ENCODE results near the gene IL23A.
A peak's percentile ranks its signal among the peaks of the same experiment; 100 is the strongest.
"Not testable (repeated sequence)": the region's sequence is repeated elsewhere in the genome, so short reads cannot be mapped to it uniquely, and the experiment has no call there.

The IL23A gene

DNA sequence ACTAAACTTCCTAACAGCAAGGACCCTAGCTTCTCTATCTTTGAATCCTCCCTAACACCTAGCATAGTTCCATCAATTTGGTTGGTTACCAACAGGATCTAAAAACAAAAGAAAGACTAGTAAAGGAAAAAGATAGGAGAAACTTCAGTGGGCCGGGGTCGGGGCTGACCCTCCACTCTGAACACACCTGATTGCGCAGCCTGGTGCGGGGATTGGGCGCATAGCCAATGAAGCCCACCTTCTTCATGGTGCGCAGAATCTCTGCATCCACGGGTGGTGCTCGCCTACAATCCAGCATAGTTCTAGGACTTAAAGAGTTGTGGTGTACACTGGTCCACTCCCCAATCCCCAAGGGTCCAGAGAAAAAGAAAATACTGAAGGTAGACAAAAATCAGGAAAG lies 12.6 kb upstream of the IL23A start:
- no peak for DNase-seq (ENCODE audit: low spot score)

GRCh38 chr12:56326533-56326932 lies 12.2 kb upstream of the IL23A start:
- DNase-seq (ENCODE audit: low spot score) = peak; percentile 45

DNA sequence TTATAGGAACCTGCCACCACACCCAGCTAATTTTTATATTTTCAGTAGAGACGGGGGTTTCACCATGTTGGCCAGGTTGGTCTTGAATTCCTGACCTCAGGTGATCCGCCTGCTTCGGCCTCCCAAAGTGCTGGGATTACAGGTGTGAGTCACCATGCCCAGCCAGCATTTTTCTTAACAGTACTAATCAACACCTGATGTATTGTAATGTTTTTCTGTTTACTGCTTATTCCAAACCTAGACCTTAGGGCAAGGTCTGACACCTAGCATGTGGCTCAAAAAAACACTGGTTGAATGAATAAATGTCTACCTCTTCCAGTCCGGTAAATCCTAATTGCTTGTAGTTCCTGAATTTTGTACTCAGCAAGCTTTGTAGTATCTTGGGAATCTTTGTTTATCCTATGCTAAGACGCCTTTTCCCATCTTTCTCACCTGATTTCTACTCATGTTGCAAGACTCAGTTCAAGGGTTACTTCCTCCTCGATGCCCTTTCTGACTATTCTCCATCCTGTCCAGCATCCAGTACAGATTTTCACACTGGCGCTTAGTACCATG lies 7.7 kb upstream of the IL23A start:
- no peak for DNase-seq (ENCODE audit: low spot score)

- DNase-seq (ENCODE audit: low spot score) = no peak
Measured at GRCh38 chr12:56332512-56333196, 6.0 kb upstream of the IL23A start.

DNA sequence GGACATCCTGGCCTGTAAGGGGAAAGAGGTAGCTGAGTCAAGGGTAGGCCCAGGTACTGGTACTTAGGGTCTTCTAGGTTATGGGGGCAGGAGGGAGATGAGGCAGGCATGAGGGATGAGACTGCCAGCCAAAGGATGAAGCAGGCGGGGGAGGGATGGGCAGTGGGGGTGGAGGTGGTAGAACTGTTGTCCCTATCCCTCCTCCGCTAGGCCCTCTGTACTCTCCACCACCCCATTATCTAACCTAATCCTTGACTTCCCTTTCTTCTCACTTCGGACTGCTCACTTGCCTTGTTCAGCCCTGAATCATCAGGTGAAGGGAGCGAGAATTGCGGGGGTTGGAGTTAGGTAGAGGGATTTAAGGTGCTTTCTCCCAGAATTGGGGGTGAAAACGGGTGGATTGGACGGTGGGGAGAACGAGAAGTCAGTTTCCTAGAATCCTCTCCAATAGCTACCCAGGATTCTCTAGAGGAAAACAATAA lies 5.4 kb upstream of the IL23A start:
- DNase-seq (ENCODE audit: low spot score) = peak; percentile 47

DNA sequence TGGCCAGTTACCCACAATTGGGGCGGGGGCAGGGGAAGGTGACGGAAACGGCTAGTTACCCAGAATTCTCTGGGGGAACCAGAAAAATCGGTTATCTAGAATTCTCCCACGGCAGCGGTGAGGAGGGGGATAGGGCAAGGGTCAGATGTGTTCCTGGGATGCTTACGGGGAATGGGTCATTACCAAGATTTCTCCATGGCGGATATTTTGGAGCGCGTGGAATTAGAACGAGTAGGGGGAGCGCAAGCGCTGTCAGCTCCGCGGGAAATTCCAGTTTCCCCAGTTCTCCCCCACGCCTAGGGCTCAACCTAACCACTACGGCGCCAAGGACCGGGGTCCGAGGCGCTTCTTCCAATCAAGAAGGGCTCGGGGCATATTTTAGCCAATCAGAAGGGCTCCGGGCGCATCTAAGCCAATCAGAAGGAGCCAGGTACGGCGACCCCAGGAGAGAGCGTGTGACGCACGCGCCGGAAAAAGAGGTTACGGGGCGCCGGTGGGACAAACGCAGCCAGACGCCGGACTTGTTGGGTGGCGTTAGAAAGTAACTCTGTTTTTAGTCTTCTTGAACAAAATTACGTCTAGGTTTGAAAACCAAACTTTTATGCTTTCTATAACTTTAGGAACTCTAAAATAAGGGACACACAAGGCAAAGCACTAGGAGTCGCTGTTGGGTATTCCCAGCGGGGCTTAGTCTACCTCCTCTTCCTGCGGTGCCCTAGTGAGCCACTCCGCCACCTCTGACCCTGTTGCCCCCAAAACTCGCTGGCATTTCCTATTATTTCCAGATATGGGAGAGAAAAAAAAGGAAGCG lies 4.8 kb upstream of the IL23A start, which contains the start of gene PAN2:
TSS of gene PAN2 (minus strand) at position 322 of the 811 bp plus-strand sequence. CDS start 906 bp downstream, outside the sequence.
- DNase-seq (ENCODE audit: low spot score) = peak; percentile 98

GRCh38 chr12:56334490-56334793 lies 4.2 kb upstream of the IL23A start:
- no peak for DNase-seq (ENCODE audit: low spot score)

DNA sequence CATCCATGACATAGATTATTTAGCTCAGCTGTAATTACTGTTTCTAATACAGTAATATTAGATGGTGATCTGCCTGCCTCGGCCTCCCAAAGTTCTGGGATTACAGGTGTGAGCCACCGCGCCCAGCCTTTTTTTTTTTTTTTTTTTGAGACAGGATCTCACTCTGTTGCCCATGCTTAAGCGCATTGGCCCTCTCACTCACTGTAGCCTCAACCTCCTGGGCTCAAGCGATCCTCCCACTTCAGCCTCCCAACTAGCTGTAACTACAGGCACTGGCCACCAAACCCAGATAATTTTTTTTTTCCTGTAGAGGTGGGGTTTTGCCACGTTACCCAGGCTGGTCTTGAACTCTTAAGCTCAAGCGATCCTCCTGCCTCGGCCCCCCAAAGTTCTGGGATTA lies 3.2 kb upstream of the IL23A start:
- DNase-seq (ENCODE audit: low spot score) = not testable (repeated sequence)

DNA sequence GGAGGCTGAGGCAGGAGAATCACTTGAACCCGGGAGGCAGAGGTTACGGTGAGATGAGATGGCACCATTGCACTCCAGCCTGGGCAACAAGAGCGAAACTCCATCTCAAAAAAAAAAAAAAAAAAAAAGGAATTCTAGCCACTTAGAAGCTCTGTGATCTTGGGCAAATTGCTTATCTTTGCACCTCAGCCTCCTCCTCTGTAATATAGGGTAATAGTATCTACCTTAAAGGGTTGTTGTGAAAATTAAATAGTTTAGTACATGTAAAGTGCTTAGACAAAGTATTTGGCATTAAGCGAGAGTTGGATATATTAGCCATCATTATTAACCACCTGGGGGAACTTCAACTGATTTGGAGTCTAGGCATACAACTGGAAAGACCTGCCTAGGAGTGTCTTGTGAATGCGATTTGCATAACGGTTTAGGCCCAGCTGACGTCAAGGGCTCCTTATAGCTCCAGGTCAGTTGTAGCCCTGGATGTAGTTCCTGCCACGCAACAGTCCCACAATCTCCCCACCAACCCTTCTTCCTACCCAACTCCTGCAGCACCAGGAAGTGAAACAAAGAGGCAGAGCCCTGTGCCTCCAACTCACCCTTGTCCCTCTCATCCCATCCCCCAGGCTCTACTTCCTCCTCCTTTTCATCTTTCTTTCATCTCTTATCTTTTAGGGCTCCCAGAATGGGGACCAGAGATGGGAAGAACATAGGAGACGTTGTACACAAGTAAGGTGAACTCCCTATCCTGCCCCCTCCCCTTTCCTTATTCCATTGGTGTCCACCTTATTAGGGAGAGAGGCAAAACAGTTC lies 2.1 kb upstream of the IL23A start:
- DNase-seq (ENCODE audit: low spot score) = no peak

- DNase-seq (ENCODE audit: low spot score) = no peak
Measured at GRCh38 chr12:56337753-56338251, 882 bp upstream of the IL23A start.

DNA sequence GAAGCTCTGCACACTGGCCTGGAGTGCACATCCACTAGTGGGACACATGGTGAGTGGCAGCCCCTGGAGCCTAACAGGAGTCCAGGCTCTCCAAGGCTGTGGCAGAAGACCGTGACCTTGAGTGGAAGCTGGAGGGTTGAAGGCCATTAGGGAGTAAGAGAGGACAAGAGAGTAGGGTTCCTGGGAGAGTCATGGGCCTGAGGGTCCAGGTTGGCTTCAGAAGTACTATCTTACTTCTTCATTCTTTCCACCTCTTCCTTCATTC lies 406 bp downstream of the IL23A start:
- no peak for DNase-seq (ENCODE audit: low spot score)

- no peak for DNase-seq (ENCODE audit: low spot score)
Measured at GRCh38 chr12:56341616-56342015, 2.9 kb downstream of the IL23A start.

GRCh38 chr12:56342290-56342689 lies 3.6 kb downstream of the IL23A start:
- not testable (repeated sequence) for DNase-seq (ENCODE audit: low spot score)

DNA sequence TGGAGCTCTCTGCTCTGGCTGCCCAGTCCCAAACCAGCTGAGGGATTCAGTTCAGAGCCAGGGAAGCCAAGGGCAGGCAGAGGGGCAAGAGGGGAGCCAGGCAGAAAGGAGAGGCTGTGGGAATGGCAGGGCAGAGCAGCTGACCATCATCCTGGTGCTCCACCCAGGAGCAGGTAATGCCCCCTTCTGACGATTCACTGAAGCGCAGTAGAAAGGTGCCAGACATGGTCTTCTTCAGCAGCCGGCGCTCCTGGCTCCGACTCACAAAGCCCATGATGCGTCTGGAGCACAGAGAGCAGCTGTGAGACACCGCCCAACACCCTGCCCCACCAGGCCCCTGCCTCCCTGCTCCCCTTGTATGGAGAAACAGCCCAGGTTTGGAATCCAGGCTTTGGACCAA lies 8.0 kb downstream of the IL23A start:
- DNase-seq (ENCODE audit: low spot score) = no peak

GRCh38 chr12:56347255-56347654 lies 8.6 kb downstream of the IL23A start:
- DNase-seq (ENCODE audit: low spot score) = not testable (repeated sequence)

DNA sequence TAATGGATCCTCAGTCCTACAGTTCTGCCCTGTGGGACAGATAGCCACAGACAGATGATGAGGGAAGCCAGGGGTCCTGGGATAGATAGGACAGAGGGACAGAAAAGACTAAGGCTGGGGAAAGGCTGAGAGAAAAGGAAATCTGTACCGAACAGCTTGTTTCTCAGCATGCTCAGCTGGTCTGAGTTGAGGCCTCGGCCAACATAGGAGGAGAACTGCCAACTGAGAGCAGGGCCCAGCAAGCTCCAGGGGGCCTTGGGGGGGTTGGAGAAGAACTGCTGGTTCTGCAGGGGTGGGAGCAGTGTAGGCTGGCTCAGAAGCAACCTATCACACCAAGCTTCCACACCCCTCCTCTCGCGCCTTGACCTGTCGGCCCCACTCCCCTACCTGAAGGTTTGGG lies 10.1 kb downstream of the IL23A start:
- DNase-seq (ENCODE audit: low spot score) = no peak

DNA sequence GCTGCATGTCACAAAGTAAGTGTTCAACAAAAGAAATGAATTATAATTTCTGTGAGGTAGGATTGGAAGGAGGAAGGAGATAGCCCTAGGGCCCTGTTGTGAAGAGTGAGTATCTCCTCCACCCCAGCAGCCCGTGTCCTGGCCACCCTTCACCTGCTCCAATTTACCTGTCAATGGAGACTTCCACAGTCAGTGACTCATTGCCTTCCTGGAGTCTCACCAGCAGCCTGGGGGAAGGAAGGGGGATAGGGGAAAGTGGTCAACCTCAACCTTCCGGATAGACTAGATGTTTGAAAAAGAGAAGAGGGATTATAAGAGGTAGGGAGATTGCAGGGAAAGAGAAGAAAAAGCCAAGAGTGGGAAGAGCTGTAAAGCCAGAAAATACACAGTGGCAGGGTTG lies 12.0 kb downstream of the IL23A start:
- no peak for DNase-seq (ENCODE audit: low spot score)

DNA sequence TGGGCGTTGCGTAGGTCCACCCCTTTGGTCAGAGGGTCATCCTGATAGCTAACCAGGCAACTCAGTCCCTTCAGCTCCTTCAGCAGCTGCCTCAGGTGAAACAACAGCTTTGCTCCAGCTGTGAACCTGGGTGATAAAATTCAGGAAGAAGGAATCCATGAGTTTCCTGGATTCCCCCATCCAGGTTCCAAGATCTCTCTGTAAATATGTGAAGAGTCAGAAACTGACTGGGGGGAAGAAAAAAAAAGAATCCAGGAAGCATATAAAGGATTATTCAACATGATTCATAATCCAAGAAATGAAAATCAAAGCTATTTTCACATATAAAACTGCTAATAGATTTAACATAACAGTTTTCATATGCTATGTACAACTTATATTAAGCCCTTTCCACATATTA lies 12.6 kb downstream of the IL23A start:
- no peak for DNase-seq (ENCODE audit: low spot score)

DNA sequence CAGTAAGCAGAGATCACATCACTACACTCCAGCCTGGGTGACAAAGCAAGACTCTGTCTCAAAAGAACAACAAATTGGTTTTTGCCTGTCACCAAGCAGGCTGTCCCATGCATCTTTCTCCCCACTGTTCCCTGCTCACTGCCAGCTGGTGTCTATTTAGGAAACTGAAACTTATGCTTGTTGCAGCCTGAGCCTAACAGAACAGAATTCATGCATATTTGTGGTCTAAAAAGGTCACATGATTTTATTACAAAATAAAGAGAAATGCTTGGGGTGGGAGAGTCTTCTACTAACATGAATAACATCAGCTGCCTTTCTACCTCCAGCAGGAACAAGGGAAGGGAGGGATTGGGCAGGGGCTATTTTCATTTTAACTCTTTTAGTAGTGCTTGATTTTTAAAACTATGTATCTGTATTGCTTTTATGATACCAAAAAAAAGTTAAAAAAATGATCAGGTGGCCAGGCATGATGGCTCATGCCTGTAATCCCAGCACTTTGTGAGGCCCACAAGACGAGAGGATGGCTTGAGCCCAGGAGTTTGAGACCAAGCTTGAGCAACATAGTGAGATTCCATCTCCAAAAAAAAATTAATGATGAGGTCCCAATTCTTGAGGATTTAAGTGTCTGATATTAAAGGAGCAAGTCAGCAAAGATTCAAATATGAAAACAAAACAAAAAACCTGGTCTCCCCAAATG lies 20.3 kb downstream of the IL23A start:
- no peak for DNase-seq (ENCODE audit: low spot score)

DNA sequence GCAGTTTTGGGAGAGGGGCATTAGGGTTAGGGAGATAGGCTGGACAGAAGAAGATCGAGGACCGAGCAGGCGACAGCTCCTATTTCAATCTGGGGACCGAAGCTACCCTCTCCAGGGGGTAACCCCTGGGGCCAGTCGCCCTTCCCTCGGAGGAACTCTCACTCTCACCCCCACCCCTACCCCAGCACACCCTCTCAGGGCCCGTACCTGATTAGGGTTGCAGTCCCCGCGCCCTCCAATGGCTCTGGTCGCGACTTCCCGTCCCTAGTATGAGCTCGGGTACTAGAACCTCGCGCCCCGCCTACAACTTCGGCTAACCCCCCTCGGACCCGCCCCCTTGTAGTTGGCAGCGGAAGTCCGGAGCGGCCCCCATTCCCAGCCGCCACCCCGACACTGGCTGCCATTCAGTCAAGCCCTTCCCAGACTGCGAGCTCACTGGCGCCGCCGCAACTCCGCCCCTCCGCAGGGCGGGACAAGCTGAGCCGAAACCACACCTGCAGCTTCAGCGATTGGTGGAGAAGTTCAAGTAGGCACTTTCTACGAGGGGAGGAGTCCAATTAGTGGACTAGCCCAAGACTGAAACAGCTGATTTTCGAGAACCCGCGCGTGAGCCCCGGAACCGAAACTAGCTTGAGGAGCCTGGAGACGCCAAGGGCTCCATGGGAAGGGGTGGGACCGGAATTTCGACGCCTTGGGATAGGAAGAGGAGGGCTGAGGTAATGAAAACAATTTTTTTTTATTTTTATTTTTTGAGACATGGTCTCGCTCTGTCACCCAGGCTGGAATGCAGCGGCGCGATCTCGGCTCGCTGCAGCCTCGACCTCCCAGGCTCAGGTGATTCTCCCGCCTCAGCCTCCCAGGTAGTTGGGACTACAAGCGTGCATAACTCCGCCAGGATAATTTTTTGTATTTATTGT lies 21.4 kb downstream of the IL23A start, which contains the start of gene STAT2:
TSS of gene STAT2 (minus strand) at position 257 of the 917 bp plus-strand sequence. CDS start 3,536 bp downstream, outside the sequence.
- peak; percentile 97 for DNase-seq (ENCODE audit: low spot score)
